ENCODE data around the gene AOC1.

GRCh38 chr7:150820148-150820547, 32.2 kb upstream of the AOC1 start:
- no peak for TF ChIP-seq CTCF (IDR thresholded peaks at IDR 0.05)
- no peak for TF ChIP-seq POLR2A (IDR thresholded peaks at IDR 0.05)
- TF ChIP-seq POLR2AphosphoS5 (IDR thresholded peaks at IDR 0.05) = no peak
- TF ChIP-seq EP300 (IDR thresholded peaks at IDR 0.05) = no peak

Data from gastroesophageal sphincter (tissue), 3 donors.